Liver (tissue), 9 donors: ENCODE results near the gene RER1. TPM values are rescaled to one million over a fixed set of nuclear protein-coding genes. Genes with fewer than 3 reads are reported as not detected.

ENCODE experiments used
- DNase-seq: peaks from one replicate; pipeline ENCODE4 v3.0.0-alpha.2; 2017; ENCODE audit warnings: low spot score
- H3K27ac ChIP-seq, 2 donors: one replicate each; pipeline ENCODE4 v1.7.0; 2013; ENCODE audit warnings: inconsistent platforms in 2 of 2, low read length in 2 of 2, control low read depth in 1 of 2, low read depth in 1 of 2, mild to moderate bottlenecking in 1 of 2
- H3K27me3 ChIP-seq, 4 donors: one replicate each; pipeline versions ENCODE4 v1.6.1 to v1.7.0; 2013; ENCODE audit warnings: low read length in 3 of 4, inconsistent platforms in 1 of 4, mild to moderate bottlenecking in 1 of 4, moderate library complexity in 1 of 4; ENCODE audit not compliant: control insufficient read depth in 4 of 4, insufficient read depth in 4 of 4
- H3K36me3 ChIP-seq, 4 donors: one replicate each; pipeline versions ENCODE4 v1.6.1 to v1.7.0; 2013; ENCODE audit warnings: low read length in 3 of 4, mild to moderate bottlenecking in 3 of 4, low read depth in 1 of 4, moderate library complexity in 1 of 4; ENCODE audit not compliant: control insufficient read depth in 4 of 4, insufficient read depth in 3 of 4
- H3K4me1 ChIP-seq, 4 donors: one replicate each; pipeline versions ENCODE4 v1.6.1 to v1.7.0; 2013; ENCODE audit warnings: low read length in 3 of 4, mild to moderate bottlenecking in 3 of 4, moderate library complexity in 1 of 4; ENCODE audit not compliant: control insufficient read depth in 4 of 4, insufficient read depth in 4 of 4
- H3K4me3 ChIP-seq, 3 donors: one replicate each; pipeline versions ENCODE4 v1.6.1 to v1.7.0; 2013; ENCODE audit warnings: low read length in 3 of 3, control low read depth in 1 of 3, low read depth in 1 of 3, mild to moderate bottlenecking in 1 of 3
- H3K9ac ChIP-seq, 2 donors: one replicate each; pipeline ENCODE4 v1.7.0; 2013; ENCODE audit warnings: low read length in 2 of 2, mild to moderate bottlenecking in 2 of 2, moderate library complexity in 2 of 2, control low read depth in 1 of 2, low read depth in 1 of 2
- H3K9me3 ChIP-seq, 4 donors: one replicate each; pipeline versions ENCODE4 v1.6.1 to v1.7.0; 2013; ENCODE audit warnings: low read length in 3 of 4; ENCODE audit not compliant: control insufficient read depth in 4 of 4
- EGR1 ChIP-seq, 2 donors: IDR thresholded peaks; 2 replicates each; pipeline ENCODE4 v1.6.1; 2016 to 2018; ENCODE audit warnings: antibody characterized with exemption in 2 of 2, low read depth in 2 of 2
- FOXA1 ChIP-seq: IDR thresholded peaks from 2 replicates; pipeline ENCODE4 v1.6.1; 2016; ENCODE audit warnings: antibody characterized with exemption
- FOXA2 ChIP-seq: IDR thresholded peaks from 2 replicates; pipeline ENCODE4 v1.6.1; 2016; ENCODE audit warnings: antibody characterized with exemption
- GABPA ChIP-seq, 2 donors: IDR thresholded peaks in 1 of 2; conservative IDR thresholded peaks in 1 of 2; 2 replicates each; pipeline ENCODE4 v1.6.1; 2016; ENCODE audit warnings: antibody characterized with exemption in 2 of 2, mild to moderate bottlenecking in 1 of 2, moderate library complexity in 1 of 2
- HNF4A ChIP-seq, 2 donors: conservative IDR thresholded peaks; 2 replicates each; pipeline ENCODE4 v1.6.1; 2016; ENCODE audit warnings: antibody characterized with exemption in 2 of 2, mild to moderate bottlenecking in 2 of 2
- HNF4G ChIP-seq: IDR thresholded peaks from 2 replicates; pipeline ENCODE4 v1.6.1; 2016; ENCODE audit warnings: antibody characterized with exemption
- JUND ChIP-seq, 2 donors: IDR thresholded peaks; 2 replicates each; pipeline ENCODE4 v1.6.1; 2016; ENCODE audit warnings: antibody characterized with exemption in 2 of 2
- NR2F2 ChIP-seq: IDR thresholded peaks from 2 replicates; pipeline ENCODE4 v1.6.1; 2016; ENCODE audit warnings: antibody characterized with exemption
- RAD21 ChIP-seq, 2 donors: IDR thresholded peaks; 2 replicates each; pipeline ENCODE4 v1.6.1; 2016; ENCODE audit warnings: antibody characterized with exemption in 2 of 2, mild to moderate bottlenecking in 2 of 2
- RXRA ChIP-seq, 2 donors: IDR thresholded peaks; 2 replicates each; pipeline ENCODE4 v1.6.1; 2017 to 2018; ENCODE audit warnings: antibody characterized with exemption in 2 of 2, mild to moderate bottlenecking in 1 of 2
- SP1 ChIP-seq: IDR thresholded peaks from 2 replicates; pipeline ENCODE4 v1.6.1; 2018; ENCODE audit warnings: antibody characterized with exemption, mild to moderate bottlenecking
- TAF1 ChIP-seq: conservative IDR thresholded peaks from 2 replicates; pipeline ENCODE4 v1.6.1; 2016; ENCODE audit warnings: antibody characterized with exemption, mild to moderate bottlenecking
- ZBTB33 ChIP-seq: IDR thresholded peaks from 2 replicates; pipeline ENCODE4 v1.6.1; 2016; ENCODE audit warnings: antibody characterized with exemption
- WGBS: extraction: QIAGEN DNeasy Blood & Tissue Kit; methylation state at CpG from one replicate; pipeline ENCODE4 v1.1.7; 2013; 5-methylcytosine and 5-hydroxymethylcytosine counted together
- polyA plus RNA-seq, 2 donors: library from polyadenylated mRNA; stranded (reverse) in 1 of 2; unstranded in 1 of 2; fragments of 200-250 nt in 1 of 2; fragments of >200 nt in 1 of 2; fragmentation: Nextera tagmentation in 1 of 2; extraction: Ambion mirVana in 1 of 2; gene quantifications; one replicate each; pipeline versions ENCODE4 v1.2.1 to v1.2.3, GENCODE V29; 2013 to 2015
- total RNA-seq, 2 donors: library from RNA; depleted of rRNA; stranded (reverse); fragments of >200 nt; gene quantifications; one replicate each; pipeline ENCODE4 v1.2.3, GENCODE V29; 2014
- TF ChIP-seq, protein P1 (sequence below): IDR thresholded peaks from 2 replicates; pipeline ENCODE4 v1.6.1; 2016; ENCODE audit warnings: antibody characterized with exemption, mild to moderate bottlenecking
- TF ChIP-seq, protein P2 (sequence below): IDR thresholded peaks from 2 replicates; pipeline ENCODE4 v1.6.1; 2016; ENCODE audit warnings: antibody characterized with exemption
- TF ChIP-seq, protein P3 (sequence below): fragments of 150-350 bp; IDR thresholded peaks from 2 replicates; pipeline ENCODE4 v1.5.1; 2017; ENCODE audit warnings: improper control_type of control experiment, low read depth, low read length; ENCODE audit not compliant: missing input control
- donor health status: healthy.
- donor health status: healthy.
- donor health status: healthy.
- donor health status: healthy.
- donor health status: healthy.

RER1 gene
- total and polyA plus RNA-seq, 4 donors = 43.5 to 142 (median 89.7) TPM

- TF ChIP-seq, protein P1, sequence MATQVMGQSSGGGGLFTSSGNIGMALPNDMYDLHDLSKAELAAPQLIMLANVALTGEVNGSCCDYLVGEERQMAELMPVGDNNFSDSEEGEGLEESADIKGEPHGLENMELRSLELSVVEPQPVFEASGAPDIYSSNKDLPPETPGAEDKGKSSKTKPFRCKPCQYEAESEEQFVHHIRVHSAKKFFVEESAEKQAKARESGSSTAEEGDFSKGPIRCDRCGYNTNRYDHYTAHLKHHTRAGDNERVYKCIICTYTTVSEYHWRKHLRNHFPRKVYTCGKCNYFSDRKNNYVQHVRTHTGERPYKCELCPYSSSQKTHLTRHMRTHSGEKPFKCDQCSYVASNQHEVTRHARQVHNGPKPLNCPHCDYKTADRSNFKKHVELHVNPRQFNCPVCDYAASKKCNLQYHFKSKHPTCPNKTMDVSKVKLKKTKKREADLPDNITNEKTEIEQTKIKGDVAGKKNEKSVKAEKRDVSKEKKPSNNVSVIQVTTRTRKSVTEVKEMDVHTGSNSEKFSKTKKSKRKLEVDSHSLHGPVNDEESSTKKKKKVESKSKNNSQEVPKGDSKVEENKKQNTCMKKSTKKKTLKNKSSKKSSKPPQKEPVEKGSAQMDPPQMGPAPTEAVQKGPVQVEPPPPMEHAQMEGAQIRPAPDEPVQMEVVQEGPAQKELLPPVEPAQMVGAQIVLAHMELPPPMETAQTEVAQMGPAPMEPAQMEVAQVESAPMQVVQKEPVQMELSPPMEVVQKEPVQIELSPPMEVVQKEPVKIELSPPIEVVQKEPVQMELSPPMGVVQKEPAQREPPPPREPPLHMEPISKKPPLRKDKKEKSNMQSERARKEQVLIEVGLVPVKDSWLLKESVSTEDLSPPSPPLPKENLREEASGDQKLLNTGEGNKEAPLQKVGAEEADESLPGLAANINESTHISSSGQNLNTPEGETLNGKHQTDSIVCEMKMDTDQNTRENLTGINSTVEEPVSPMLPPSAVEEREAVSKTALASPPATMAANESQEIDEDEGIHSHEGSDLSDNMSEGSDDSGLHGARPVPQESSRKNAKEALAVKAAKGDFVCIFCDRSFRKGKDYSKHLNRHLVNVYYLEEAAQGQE = no peak
- no peak for TF ChIP-seq GABPA (IDR thresholded peaks at IDR 0.05 in 1 of 2, conservative IDR thresholded peaks at IDR 0.05 in 1 of 2)
Observed at GRCh38 chr1:2403273-2403672, 11.6 kb downstream of the RER1 start (continued).

DNA sequence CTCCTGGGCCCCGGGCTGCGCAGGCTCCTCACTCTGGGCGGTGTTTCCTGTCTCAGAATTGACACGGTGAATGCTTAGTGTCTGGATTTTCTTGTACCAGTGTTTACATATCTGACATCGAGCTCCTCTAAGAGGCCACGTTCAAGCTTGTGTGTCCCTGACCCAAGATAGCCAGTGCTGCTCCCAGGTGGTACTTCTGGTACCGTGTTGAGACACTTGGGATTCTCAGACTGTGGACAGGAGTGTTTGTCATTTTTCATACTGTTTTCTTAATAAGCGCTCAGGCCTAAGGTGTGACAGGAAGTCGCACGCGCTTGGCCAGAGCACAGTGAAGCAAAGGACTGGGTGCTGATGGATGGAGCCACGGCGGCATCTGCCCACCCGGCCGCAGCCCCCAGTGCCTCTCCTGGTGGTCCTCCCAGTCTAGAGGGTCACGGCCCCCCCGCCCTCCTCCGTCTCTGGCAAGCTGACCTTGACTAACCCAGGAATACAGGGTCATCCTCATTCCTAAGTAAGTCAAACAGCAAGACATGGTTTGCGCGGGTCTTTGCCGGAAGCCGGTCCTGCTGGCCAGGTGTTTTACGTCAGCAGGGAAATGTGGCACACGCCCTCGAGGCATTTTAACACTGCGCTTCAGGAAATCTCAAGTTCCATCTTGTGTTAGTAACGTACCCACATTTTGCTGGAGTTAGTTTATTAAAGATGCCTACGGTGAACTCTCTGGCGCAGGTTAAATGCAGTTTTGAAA lies 12.7 kb downstream of the RER1 start:
- no peak for TF ChIP-seq JUND (IDR thresholded peaks at IDR 0.05)
- no peak for TF ChIP-seq RAD21 (IDR thresholded peaks at IDR 0.05)
- TF ChIP-seq ZBTB33 = no peak
- no peak for TF ChIP-seq RXRA (IDR thresholded peaks at IDR 0.05)
- no peak for TF ChIP-seq FOXA1
- TF ChIP-seq NR2F2 = no peak
- TF ChIP-seq TAF1 = no peak
- no peak for TF ChIP-seq SP1
- no peak for TF ChIP-seq FOXA2
- no peak for TF ChIP-seq GABPA (IDR thresholded peaks at IDR 0.05 in 1 of 2, conservative IDR thresholded peaks at IDR 0.05 in 1 of 2)
- TF ChIP-seq, protein P2, sequence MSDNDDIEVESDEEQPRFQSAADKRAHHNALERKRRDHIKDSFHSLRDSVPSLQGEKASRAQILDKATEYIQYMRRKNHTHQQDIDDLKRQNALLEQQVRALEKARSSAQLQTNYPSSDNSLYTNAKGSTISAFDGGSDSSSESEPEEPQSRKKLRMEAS = no peak
- TF ChIP-seq, protein P1 = no peak
- no peak for TF ChIP-seq HNF4A (conservative IDR thresholded peaks at IDR 0.05)
- no peak for TF ChIP-seq EGR1 (IDR thresholded peaks at IDR 0.05; ENCODE audit: low read depth in 2 of 2)
- TF ChIP-seq, protein P3, sequence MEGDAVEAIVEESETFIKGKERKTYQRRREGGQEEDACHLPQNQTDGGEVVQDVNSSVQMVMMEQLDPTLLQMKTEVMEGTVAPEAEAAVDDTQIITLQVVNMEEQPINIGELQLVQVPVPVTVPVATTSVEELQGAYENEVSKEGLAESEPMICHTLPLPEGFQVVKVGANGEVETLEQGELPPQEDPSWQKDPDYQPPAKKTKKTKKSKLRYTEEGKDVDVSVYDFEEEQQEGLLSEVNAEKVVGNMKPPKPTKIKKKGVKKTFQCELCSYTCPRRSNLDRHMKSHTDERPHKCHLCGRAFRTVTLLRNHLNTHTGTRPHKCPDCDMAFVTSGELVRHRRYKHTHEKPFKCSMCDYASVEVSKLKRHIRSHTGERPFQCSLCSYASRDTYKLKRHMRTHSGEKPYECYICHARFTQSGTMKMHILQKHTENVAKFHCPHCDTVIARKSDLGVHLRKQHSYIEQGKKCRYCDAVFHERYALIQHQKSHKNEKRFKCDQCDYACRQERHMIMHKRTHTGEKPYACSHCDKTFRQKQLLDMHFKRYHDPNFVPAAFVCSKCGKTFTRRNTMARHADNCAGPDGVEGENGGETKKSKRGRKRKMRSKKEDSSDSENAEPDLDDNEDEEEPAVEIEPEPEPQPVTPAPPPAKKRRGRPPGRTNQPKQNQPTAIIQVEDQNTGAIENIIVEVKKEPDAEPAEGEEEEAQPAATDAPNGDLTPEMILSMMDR = no peak
- no peak for TF ChIP-seq HNF4G
- Histone ChIP-seq H3K9ac (no peak overlapping the region), H3K27me3 (no peaks in the 10 kb centered on the region), H3K4me3 (no peak overlapping the region), H3K9me3 (no peaks in the 10 kb centered on the region), H3K36me3 (peaks cover 12 to 61% (median 35%) of the 10 kb centered on the region in 4 donors), H3K27ac (no peak overlapping the region), H3K4me1 (peaks cover 7 to 31% (median 22%) of the 10 kb centered on the region in 4 donors)
- WGBS = 87% methylated on average over 29 of the region's 29 CpGs
- DNase-seq = no peak
